Activated naive CD8-positive, alpha-beta T cell treated with anti-CD3 and anti-CD28 coated beads for 36 hours (primary cell): ENCODE measurements around the gene PHETA1. TPM values are rescaled to one million over a fixed set of nuclear protein-coding genes. Genes with fewer than 3 reads are reported as not detected.

ENCODE experiments used
- DNase-seq: peaks from one replicate; pipeline ENCODE4 v3.0.0; 2021
- H3K27ac Mint-ChIP-seq: one replicate; pipeline ENCODE4 v1.8.0; 2022; ENCODE audit warnings: mild to moderate bottlenecking, moderate library complexity, mixed read lengths
- H3K27me3 Mint-ChIP-seq: one replicate; pipeline ENCODE4 v1.8.0; 2022; ENCODE audit warnings: mild to moderate bottlenecking, mixed read lengths
- H3K36me3 Mint-ChIP-seq: one replicate; pipeline ENCODE4 v1.8.0; 2021; ENCODE audit warnings: mild to moderate bottlenecking, mixed read lengths
- H3K4me1 Mint-ChIP-seq: one replicate; pipeline ENCODE4 v1.8.0; 2021; ENCODE audit warnings: mixed read lengths
- H3K4me3 Mint-ChIP-seq: one replicate; pipeline ENCODE4 v1.8.0; 2022; ENCODE audit warnings: mild to moderate bottlenecking, moderate library complexity, mixed read lengths
- H3K9me3 Mint-ChIP-seq: one replicate; pipeline ENCODE4 v1.8.0; 2022; ENCODE audit warnings: mixed read lengths
- total RNA-seq, 2 experiments: library from RNA; stranded (reverse); gene quantifications; one replicate each; pipeline ENCODE4 v1.2.3, GENCODE V29; 2021

Gene PHETA1
- total RNA-seq, 2 experiments from 2014 or later: 2.0 to 2.4 TPM

DNA sequence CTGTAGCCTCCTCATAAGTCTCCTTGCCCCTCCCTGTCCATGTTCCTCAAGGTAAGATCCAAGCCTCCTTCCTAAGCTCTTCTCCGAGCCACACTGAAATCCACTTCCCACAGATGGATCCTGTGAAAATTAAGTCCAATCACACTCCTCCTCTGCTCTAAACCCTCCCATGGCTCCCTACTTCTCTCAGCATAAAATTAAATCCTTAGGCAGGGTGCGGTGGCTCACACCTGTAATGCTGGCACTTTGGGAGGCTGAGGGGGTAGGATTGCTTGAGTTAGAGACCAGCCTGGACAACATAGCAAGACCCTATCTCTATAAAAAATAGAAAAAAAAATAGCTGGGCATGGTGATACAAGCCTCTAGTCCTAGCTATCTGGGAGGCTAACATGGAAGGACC, 2.3 kb downstream of the PHETA1 start:
- Mint-ChIP-seq H3K27me3 (no peaks in the 10 kb centered on the region), H3K9me3 (no peaks in the 10 kb centered on the region), H3K36me3 (no peaks in the 10 kb centered on the region), H3K27ac (no peak overlapping the region), H3K4me3 (no peak overlapping the region), H3K4me1 (peaks cover 14% of the 10 kb centered on the region)
- DNase-seq: no peak

GRCh38 chr12:111366075-111366474, 2.8 kb downstream of the PHETA1 start:
- H3K36me3 Mint-ChIP-seq: no peaks in the 10 kb centered on the region
- no peak overlapping the region for H3K4me3 Mint-ChIP-seq
- no peaks in the 10 kb centered on the region for H3K27me3 Mint-ChIP-seq
- DNase-seq: no peak
- H3K9me3 Mint-ChIP-seq: no peaks in the 10 kb centered on the region
- H3K27ac Mint-ChIP-seq: no peak overlapping the region
- peaks cover 17% of the 10 kb centered on the region for H3K4me1 Mint-ChIP-seq

DNA sequence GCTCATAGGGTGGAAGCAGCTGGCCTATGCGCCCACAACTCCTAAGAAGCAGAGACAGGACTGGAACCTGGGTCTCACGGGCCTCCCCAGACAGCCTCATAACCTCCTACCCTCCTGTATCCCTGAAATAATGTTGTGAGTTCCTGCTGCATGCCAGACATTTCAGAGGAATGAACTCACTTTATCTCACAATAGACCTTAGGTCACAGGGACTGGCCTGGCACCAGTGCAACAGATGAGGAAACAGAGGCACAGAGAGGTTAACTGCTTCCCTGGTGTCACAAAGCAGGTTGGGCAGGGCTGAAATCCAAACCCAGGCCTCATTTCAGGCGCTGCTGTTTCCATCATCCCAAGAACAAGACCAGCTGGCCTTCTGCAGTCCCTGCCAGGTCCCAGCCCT, 5.3 kb downstream of the PHETA1 start:
- Mint-ChIP-seq H3K27ac (no peak overlapping the region), H3K36me3 (no peaks in the 10 kb centered on the region), H3K4me3 (no peak overlapping the region), H3K27me3 (peaks cover 11% of the 10 kb centered on the region), H3K9me3 (no peaks in the 10 kb centered on the region), H3K4me1 (peaks cover 26% of the 10 kb centered on the region)
- DNase-seq: no peak

DNA sequence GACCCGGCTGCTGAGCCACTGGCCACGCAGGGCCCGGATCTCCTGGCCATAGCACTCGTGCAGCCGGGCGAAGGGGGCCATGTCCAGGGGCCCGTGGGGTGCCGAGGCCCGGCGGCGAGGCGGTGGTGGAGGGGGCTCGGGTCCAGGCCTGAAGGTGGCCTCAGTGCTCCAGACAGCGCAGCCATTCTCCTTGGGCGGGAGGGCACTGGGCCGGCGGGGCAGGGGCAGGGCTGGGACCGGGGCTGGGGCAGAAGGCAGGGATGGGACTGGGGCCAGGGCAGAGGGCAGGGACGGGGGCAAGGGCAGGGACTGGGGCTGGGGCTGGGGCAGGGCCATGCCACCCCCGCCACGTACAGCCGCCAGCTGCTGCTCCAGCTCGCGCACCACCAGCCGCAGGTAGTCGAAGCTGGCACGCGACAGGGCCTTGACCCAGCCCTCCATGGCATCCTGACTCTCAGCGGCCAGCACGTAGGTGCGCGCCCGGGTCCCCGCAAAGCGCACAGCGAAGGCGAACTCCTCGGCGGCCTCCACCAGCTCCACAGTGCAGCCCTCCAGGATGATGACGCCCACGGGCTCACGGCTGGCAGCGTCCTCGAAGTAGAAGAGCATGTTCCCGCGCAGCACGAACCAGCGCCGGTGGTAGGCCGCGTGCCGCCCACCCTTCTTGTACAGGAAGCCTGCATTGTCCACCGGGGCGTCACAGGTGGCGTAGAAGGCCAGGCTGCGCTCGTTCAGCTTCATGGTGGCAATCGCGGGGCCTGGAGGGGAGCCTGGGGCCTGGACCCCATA, 6.0 kb downstream of the PHETA1 start:
- no peaks in the 10 kb centered on the region for H3K36me3 Mint-ChIP-seq
- H3K9me3 Mint-ChIP-seq: no peaks in the 10 kb centered on the region
- H3K4me1 Mint-ChIP-seq: peaks cover 22% of the 10 kb centered on the region
- DNase-seq: no peak
- no peak overlapping the region for H3K27ac Mint-ChIP-seq
- no peak overlapping the region for H3K4me3 Mint-ChIP-seq
- peaks cover 13% of the 10 kb centered on the region for H3K27me3 Mint-ChIP-seq

DNA sequence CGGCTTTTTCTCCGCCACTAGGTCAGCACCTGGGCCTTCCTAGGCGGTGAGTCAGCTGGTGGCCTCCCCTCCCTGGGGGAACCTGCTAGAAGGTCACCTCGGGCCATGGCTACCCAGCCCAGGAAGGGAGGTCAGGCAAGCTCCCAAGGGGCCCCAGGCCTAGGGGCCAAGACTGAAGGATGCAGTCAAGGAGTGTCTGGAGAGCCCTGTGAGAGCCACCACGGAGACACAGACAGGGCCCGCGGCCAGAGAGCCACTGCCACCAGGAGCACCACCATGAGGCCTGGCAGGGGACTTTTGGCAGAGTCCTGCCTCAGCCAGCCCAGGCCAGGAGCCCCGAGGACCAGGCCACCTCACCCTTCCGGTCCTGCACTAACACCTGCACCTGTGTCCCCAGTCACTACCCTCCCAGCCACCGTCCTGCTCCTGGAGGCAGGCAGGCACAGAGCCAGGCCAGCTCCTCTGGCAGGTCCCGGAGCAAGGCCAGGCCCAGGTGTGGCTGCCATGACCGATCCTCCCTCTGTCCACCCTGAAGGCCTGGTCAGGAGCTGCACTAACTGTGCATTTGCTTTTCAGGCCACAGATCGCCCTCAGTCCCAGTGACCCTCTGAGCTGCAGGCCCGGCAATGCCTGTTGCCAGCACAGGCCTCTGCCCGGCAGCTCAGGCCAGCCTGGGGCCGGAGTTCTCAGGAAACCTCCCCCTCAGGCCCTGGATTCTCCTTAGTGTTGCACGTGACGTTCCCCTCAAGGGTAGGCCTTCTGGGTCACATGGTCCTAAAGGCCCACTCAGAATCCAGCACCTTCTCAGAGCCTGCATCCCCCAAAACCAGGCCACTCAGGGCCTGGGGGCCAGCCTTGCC, 6.9 kb downstream of the PHETA1 start:
- DNase-seq: no peak
- Mint-ChIP-seq H3K4me3 (no peak overlapping the region), H3K36me3 (no peaks in the 10 kb centered on the region), H3K4me1 (peaks cover 16% of the 10 kb centered on the region), H3K27ac (no peak overlapping the region), H3K9me3 (no peaks in the 10 kb centered on the region), H3K27me3 (peaks cover 13% of the 10 kb centered on the region)

GRCh38 chr12:111361073-111361716, 7.7 kb downstream of the PHETA1 start:
- Mint-ChIP-seq H3K36me3 (no peaks in the 10 kb centered on the region), H3K9me3 (no peaks in the 10 kb centered on the region), H3K27ac (no peak overlapping the region), H3K27me3 (peaks cover 13% of the 10 kb centered on the region), H3K4me3 (no peak overlapping the region), H3K4me1 (peaks cover 16% of the 10 kb centered on the region)
- no peak for DNase-seq

DNA sequence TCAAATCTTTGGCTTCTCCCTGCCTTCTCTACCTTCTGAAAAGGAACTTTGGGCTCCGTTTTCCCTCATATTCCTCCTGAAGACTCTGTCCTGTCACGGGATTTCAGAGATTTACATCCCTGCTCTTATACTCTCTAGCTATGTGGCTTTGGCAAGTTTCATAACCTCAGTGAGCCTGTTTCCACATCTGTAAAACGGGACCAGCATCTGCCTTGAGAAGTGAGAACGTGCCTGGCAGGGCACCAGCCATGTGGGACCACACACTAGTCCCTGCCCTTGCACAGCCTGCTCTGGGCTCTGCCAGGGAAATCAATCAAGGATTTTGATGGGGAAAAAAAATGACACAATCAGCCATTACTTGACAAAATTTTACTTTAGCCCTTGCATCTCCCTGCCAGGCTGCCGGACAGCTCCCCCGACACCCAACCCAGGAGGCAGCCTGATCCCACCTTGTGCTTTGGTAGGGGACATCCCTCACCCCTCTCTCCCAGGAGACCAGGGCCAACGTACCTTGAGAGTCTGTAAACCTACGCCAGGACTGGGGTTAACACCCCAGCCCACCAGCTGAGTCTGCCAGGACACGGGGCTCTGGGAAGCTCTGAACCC, 8.5 kb downstream of the PHETA1 start:
- no peaks in the 10 kb centered on the region for H3K9me3 Mint-ChIP-seq
- no peaks in the 10 kb centered on the region for H3K36me3 Mint-ChIP-seq
- H3K27me3 Mint-ChIP-seq: peaks cover 13% of the 10 kb centered on the region
- no peak overlapping the region for H3K27ac Mint-ChIP-seq
- no peak for DNase-seq
- H3K4me1 Mint-ChIP-seq: peaks cover 16% of the 10 kb centered on the region
- H3K4me3 Mint-ChIP-seq: no peak overlapping the region

- H3K4me1 Mint-ChIP-seq: peaks cover 16% of the 10 kb centered on the region
- H3K9me3 Mint-ChIP-seq: no peaks in the 10 kb centered on the region
- peak overlapping the region; percentile 67 for H3K27ac Mint-ChIP-seq
- no peak overlapping the region for H3K4me3 Mint-ChIP-seq
- H3K36me3 Mint-ChIP-seq: no peaks in the 10 kb centered on the region
- peaks cover 13% of the 10 kb centered on the region for H3K27me3 Mint-ChIP-seq
- no peak for DNase-seq
Measured at GRCh38 chr12:111359914-111360276, 9.0 kb downstream of the PHETA1 start.

DNA sequence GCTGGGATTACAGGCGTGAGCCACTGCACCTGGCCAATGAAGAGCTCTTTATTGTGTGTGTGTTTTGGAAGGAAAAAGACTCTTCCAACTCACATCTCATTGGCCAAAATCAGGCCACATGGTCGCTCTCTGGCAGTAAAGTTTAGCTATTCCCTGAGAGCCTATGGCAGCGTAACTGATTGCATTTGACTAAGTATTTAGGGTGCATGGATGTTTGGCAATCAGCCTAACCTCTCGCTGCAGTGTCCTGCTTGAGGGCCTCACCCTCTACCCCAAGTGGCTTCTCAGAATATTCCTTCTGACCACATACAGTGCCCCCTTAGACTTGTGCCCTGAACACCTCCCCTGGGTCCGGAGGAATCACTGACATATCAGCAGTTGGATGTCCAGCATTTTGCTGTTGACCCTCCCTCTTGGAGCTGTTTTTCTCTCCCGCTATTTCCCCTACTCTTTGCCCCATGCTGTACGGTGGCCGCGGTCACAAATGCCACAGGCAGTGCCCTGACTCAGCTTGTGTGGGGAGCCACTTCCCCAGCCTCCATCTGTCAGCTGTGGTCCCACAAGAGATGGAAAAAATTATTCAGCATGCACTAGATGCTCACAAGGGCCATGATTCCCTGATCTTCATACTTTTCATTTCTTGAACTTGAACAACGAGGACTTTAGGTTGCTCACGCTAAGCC, 9.5 kb downstream of the PHETA1 start:
- peaks cover 16% of the 10 kb centered on the region for H3K4me1 Mint-ChIP-seq
- no peak overlapping the region for H3K4me3 Mint-ChIP-seq
- peak; percentile 71 for DNase-seq
- no peaks in the 10 kb centered on the region for H3K36me3 Mint-ChIP-seq
- H3K27me3 Mint-ChIP-seq: peaks cover 13% of the 10 kb centered on the region
- H3K9me3 Mint-ChIP-seq: no peaks in the 10 kb centered on the region
- H3K27ac Mint-ChIP-seq: peak overlapping the region; percentile 67

- DNase-seq: no peak
- Mint-ChIP-seq H3K4me1 (peaks cover 12% of the 10 kb centered on the region), H3K27me3 (peaks cover 13% of the 10 kb centered on the region), H3K4me3 (no peak overlapping the region), H3K27ac (no peak overlapping the region), H3K36me3 (no peaks in the 10 kb centered on the region), H3K9me3 (no peaks in the 10 kb centered on the region)
Measured at GRCh38 chr12:111355201-111355925, 13.5 kb downstream of the PHETA1 start.

DNA sequence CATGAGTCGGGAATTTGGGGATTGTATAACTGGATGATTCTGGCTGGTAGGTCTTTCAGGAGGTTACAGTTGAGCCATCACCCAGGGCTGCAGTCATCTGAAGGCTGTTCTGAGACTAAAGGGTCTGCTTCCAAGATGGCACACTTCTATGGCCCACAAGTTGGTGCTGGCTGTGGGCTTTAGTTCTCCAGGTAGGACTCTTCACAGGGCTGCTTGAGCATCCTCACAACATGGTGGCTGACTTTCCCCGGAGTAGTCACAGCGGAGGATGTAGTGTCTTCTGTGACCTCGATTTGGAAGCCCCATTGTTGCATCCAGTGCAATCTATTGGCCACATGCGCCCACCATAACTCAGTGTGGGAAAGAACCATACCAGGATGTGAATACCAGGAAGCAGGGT, 14.4 kb downstream of the PHETA1 start:
- Mint-ChIP-seq H3K27me3 (peaks cover 9% of the 10 kb centered on the region), H3K9me3 (no peaks in the 10 kb centered on the region), H3K36me3 (no peaks in the 10 kb centered on the region), H3K4me3 (no peak overlapping the region), H3K4me1 (peaks cover 4% of the 10 kb centered on the region), H3K27ac (no peak overlapping the region)
- DNase-seq: no peak

DNA sequence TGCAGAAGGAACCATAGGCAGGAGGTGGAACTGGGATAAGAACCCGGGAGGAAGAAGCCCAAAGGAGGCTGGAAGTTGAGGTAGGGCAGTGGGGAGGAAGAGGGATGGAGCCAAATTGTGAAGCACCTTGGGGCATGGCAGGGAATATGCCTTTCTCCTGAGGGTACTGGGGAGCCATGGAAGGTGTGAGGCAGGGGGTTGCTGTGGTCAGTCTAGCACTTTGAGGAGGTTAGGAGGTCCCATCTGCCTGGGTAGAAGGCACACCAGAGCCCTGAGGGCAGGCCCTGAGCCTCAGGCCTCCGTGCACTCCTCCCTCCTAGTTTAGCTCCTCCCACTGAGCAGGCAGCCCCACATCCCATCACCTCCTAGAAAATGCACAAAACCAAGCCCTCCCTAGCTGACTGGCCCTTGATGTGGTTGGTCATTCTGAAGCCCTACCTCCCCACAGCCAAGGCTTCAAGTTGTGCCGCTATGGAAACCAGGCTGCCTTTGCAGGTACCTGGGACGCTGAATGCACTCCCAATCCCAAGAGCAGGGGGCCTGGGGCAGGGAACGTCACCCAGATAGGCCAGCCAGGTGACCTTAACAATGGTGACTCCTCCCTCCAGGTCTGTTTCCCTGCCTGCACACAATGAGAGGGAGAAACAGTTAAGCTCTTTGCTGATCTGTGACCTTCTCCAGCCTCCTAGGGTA, 15.1 kb downstream of the PHETA1 start:
- peaks cover 3% of the 10 kb centered on the region for H3K9me3 Mint-ChIP-seq
- H3K27ac Mint-ChIP-seq: no peak overlapping the region
- peaks cover 4% of the 10 kb centered on the region for H3K27me3 Mint-ChIP-seq
- H3K4me1 Mint-ChIP-seq: no peaks in the 10 kb centered on the region
- DNase-seq: no peak
- H3K36me3 Mint-ChIP-seq: no peaks in the 10 kb centered on the region
- no peak overlapping the region for H3K4me3 Mint-ChIP-seq

- no peak overlapping the region for H3K4me3 Mint-ChIP-seq
- no peaks in the 10 kb centered on the region for H3K36me3 Mint-ChIP-seq
- no peaks in the 10 kb centered on the region for H3K27me3 Mint-ChIP-seq
- no peak for DNase-seq
- H3K27ac Mint-ChIP-seq: no peak overlapping the region
- H3K9me3 Mint-ChIP-seq: peaks cover 5% of the 10 kb centered on the region
- no peaks in the 10 kb centered on the region for H3K4me1 Mint-ChIP-seq
Measured at GRCh38 chr12:111353026-111353425, 15.9 kb downstream of the PHETA1 start.
